Kidney (tissue), 14 donors: Measurements from ENCODE around the gene PFKL. TPM values are rescaled to one million over a fixed set of nuclear protein-coding genes. Genes with fewer than 3 reads are reported as not detected.
A peak's percentile ranks its signal among the peaks of the same experiment; 100 is the strongest.

Experiments
- DNase-seq, 5 donors: peaks; one replicate each; pipeline ENCODE4 v3.0.0-alpha.2; 2013 to 2020
- FAIRE-seq: peaks from 2 replicates; lab custom pipeline; 2012; peaks lifted over from hg19 to GRCh38; lab: Jason Lieb, UNC
- H3K27ac ChIP-seq, 2 donors: one replicate each; pipeline ENCODE4 v1.7.0; 2013; ENCODE audit warnings: low read depth in 2 of 2, low read length in 2 of 2, inconsistent platforms in 1 of 2
- H3K27me3 ChIP-seq: one replicate; pipeline ENCODE4 v1.7.1; 2013; ENCODE audit warnings: low read length, inconsistent platforms; ENCODE audit not compliant: control insufficient read depth, insufficient read depth
- H3K36me3 ChIP-seq, 3 donors: one replicate each; pipeline versions ENCODE4 v1.7.0 to v1.7.1; 2013; ENCODE audit warnings: low read length in 3 of 3, control low read depth in 1 of 3, inconsistent platforms in 1 of 3; ENCODE audit not compliant: insufficient read depth in 3 of 3, control insufficient read depth in 2 of 3
- H3K4me1 ChIP-seq, 3 donors: one replicate each; pipeline versions ENCODE4 v1.7.0 to v1.7.1; 2013; ENCODE audit warnings: low read length in 3 of 3, inconsistent platforms in 1 of 3, low read depth in 1 of 3; ENCODE audit not compliant: control insufficient read depth in 2 of 3, insufficient read depth in 2 of 3
- H3K4me3 ChIP-seq, 3 donors: one replicate each; pipeline versions ENCODE4 v1.7.0 to v1.8.1; 2013; ENCODE audit warnings: low read length in 3 of 3, control low read depth in 1 of 3, inconsistent platforms in 1 of 3
- H3K9ac ChIP-seq, 3 donors: one replicate each; pipeline versions ENCODE4 v1.7.0 to v1.7.1; 2013; ENCODE audit warnings: low read length in 3 of 3, control low read depth in 1 of 3, inconsistent platforms in 1 of 3
- H3K9me3 ChIP-seq, 3 donors: one replicate each; pipeline versions ENCODE4 v1.7.0 to v1.7.1; 2013; ENCODE audit warnings: low read length in 3 of 3, control low read depth in 1 of 3, inconsistent platforms in 1 of 3; ENCODE audit not compliant: control insufficient read depth in 2 of 3, insufficient read depth in 1 of 3
- intact Hi-C: fragments of 100-400 bp; cut with DNase I; formaldehyde crosslinking; loops from one replicate; pipeline ENCODE4 v1.11.1; 2022
- polyA plus RNA-seq: library from polyadenylated mRNA; stranded (reverse); fragments of 350-450 nt; fragmentation: Illumina TruSeq; extraction: RNeasy Lipid Tissue Mini Kit (QIAGEN cat#74804); gene quantifications from one replicate; pipeline ENCODE4 v1.2.3, GENCODE V29; 2014; ENCODE audit warnings: low read depth, low replicate concordance; ENCODE audit not compliant: insufficient read depth
- total RNA-seq: library from RNA; stranded (reverse); fragmentation: NEBNext Ultra II Directional; extraction: Animal tissue kit (Norgen Biotek cat#: 25700); gene quantifications from one replicate; pipeline ENCODE4 v1.2.1, GENCODE V29; 2021
- TF ChIP-seq, protein P1 (sequence below): IDR thresholded peaks from 3 replicates; pipeline ENCODE4 v1.5.1; 2012; ENCODE audit warnings: mild to moderate bottlenecking, moderate library complexity, borderline replicate concordance; ENCODE audit not compliant: insufficient read depth; ENCODE audit errors: extremely low read depth
- donor health status: control.
- donor health status: control.
- donor health status: control.
- donor health status: control.
- donor health status: control.
- donor health status: DM: yes; HTN: yes; CAD: no.
- donor health status: Normal renal cell carcinoma (clear cell type).

The PFKL gene
- total and polyA plus RNA-seq, 2 donors from 2014 or later = 155 to 197 TPM

DNA sequence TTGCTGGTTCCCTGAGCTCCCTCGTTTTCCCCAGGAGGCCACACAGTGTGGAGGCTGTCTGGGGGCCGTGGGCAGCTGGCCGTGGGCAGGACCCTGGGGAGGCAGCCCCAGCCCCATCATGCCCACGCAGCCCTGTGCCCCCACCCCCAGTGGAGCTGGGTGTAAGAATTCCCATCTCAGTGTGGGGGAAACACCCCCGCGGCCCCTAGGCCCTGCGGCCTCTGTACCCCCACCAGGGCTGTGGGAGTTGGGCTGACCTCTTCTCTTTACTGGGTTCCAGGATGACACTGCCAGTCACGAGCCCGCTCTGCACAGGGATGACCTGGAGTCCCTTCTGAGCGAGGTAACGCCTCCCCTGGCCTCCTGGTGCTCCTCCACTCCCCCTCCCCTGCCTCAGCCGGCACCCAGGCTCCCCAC, 3.7 kb upstream of the PFKL start:
- DNase-seq (peak in 1 of 5 donors; percentile 21), FAIRE-seq (no peak)

DNA sequence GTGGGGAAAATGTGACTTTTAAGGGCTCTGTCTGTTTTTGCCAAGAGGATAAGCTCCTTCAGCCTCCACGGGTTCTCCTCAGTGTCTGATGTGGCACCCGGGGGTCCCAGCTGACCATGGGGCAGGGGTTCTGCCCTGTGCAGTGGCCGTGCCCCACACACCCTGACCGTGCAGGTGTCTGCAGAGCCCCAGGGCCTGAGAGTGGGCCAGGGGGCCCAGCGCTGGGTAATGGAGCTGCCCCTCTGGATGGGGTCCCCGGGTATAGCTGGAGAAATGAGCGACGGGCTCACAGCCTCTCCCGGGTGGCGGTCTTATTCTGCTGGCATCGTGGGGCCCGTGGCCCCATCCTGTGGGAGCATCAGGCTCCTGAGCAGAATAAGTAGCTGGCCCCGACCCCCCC, 2.9 kb upstream of the PFKL start:
- no peak for FAIRE-seq
- H3K4me1 ChIP-seq = peaks cover 0 to 28% (median 0%) of the 10 kb centered on the region in 3 donors
- intact Hi-C loops = no loop called here

More for the DNA sequence above, 3.7 kb upstream of the PFKL start:
- H3K9me3 ChIP-seq = no peaks in the 10 kb centered on the region
- intact Hi-C loops = no loop called here
- TF ChIP-seq, protein P1, sequence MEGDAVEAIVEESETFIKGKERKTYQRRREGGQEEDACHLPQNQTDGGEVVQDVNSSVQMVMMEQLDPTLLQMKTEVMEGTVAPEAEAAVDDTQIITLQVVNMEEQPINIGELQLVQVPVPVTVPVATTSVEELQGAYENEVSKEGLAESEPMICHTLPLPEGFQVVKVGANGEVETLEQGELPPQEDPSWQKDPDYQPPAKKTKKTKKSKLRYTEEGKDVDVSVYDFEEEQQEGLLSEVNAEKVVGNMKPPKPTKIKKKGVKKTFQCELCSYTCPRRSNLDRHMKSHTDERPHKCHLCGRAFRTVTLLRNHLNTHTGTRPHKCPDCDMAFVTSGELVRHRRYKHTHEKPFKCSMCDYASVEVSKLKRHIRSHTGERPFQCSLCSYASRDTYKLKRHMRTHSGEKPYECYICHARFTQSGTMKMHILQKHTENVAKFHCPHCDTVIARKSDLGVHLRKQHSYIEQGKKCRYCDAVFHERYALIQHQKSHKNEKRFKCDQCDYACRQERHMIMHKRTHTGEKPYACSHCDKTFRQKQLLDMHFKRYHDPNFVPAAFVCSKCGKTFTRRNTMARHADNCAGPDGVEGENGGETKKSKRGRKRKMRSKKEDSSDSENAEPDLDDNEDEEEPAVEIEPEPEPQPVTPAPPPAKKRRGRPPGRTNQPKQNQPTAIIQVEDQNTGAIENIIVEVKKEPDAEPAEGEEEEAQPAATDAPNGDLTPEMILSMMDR = no peak
- no peaks in the 10 kb centered on the region for H3K27me3 ChIP-seq
- H3K27ac ChIP-seq = no peak overlapping the region
- no peak overlapping the region for H3K9ac ChIP-seq
- peaks cover 0 to 21% (median 0%) of the 10 kb centered on the region in 3 donors for H3K4me1 ChIP-seq
- H3K36me3 ChIP-seq = no peaks in the 10 kb centered on the region
- no peak overlapping the region for H3K4me3 ChIP-seq

DNA sequence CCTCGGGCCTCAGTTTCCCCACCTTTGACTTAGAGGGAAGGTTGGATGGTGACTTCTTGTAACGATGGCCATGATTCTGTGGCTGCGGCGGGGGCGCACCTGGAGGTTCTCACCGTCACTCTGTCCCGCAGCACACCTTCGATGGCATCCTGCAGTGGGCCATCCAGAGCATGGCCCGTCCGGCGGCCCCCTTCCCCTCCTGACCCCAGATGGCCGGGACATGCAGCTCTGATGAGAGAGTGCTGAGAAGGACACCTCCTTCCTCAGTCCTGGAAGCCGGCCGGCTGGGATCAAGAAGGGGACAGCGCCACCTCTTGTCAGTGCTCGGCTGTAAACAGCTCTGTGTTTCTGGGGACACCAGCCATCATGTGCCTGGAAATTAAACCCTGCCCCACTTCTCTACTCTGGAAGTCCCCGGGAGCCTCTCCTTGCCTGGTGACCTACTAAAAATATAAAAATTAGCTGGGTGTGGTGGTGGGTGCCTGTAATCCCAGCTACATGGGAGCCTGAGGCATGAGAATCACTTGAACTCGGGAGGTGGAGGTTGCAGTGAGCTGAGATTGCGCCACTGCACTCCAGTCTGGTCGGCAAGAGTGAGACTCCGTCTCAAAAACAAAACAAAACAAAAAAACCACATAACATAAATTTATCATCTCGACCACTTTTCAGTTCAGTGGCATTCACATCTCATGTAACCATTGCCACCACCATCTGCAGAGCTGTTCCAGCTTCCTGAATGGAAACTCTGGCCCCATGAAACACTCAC, 2.1 kb upstream of the PFKL start:
- Histone ChIP-seq H3K27ac (no peak overlapping the region), H3K9me3 (no peaks in the 10 kb centered on the region), H3K9ac (no peak overlapping the region), H3K4me1 (peaks cover 0 to 36% (median 7%) of the 10 kb centered on the region in 3 donors), H3K4me3 (no peak overlapping the region), H3K36me3 (no peaks in the 10 kb centered on the region), H3K27me3 (no peaks in the 10 kb centered on the region)
- intact Hi-C loops = no loop called here
- TF ChIP-seq, protein P1 = peak; percentile 92
- DNase-seq = peak; percentile 90 to 95 (median 92)
- no peak for FAIRE-seq

More for the DNA sequence above, 2.9 kb upstream of the PFKL start:
- no peak overlapping the region for H3K4me3 ChIP-seq
- H3K36me3 ChIP-seq = no peaks in the 10 kb centered on the region
- no peak overlapping the region for H3K27ac ChIP-seq
- H3K9me3 ChIP-seq = no peaks in the 10 kb centered on the region
- no peak overlapping the region for H3K9ac ChIP-seq
- no peak for DNase-seq
- TF ChIP-seq, protein P1 = no peak
- no peaks in the 10 kb centered on the region for H3K27me3 ChIP-seq
